HS-27A (cell line): ENCODE measurements around the gene CXCR2.

Experiments used
- DNase-seq: peaks from one replicate; pipeline ENCODE4 v3.0.0-alpha.2; 2012; ENCODE audit warnings: low read depth, missing footprints

CXCR2 gene

DNA sequence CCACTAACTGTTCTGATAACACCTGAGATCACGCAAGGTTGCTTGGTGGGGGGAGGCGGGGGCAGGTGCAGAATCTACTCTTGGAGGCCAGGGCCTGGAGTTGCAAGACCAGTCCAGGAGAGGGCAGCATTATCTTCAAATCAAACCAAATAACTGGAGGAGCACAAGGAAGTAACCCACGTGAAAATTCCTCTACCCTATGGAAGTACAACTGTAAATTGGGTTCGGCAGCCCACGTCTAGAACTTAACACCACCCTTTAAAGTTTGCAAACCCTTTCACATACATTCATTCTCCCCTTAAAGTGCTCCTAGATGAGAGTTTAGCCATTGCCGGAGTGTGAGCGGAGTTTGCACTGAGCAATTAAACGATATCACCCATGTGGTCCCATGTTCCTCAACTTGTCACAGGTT lies 60.5 kb downstream of the CXCR2 start:
- peak; percentile 33 for DNase-seq
